GM21723 (cell line): ENCODE data around the gene TMEM17.

ENCODE experiments used
- ATAC-seq: cut with Tn5 transposase; IDR thresholded peaks from one replicate; pipeline ENCODE4 v1.9.1; 2021; ENCODE audit warnings: mild to moderate bottlenecking, moderate library complexity; ENCODE audit not compliant: unreplicated experiment

The TMEM17 gene

GRCh38 chr2:62474176-62474575 is 31.8 kb downstream of the TMEM17 start:
- no peak for ATAC-seq

- ATAC-seq, result no peak
These were observed 32.7 kb downstream of the TMEM17 start for GRCh38 chr2:62473246-62473827.

GRCh38 chr2:62472312-62472711 is 33.7 kb downstream of the TMEM17 start:
- ATAC-seq, result no peak

- no peak for ATAC-seq
These were observed 34.2 kb downstream of the TMEM17 start for GRCh38 chr2:62471816-62472215.

GRCh38 chr2:62471404-62471803 is 34.6 kb downstream of the TMEM17 start:
- no peak for ATAC-seq

GRCh38 chr2:62469548-62469947 is 36.4 kb downstream of the TMEM17 start:
- no peak for ATAC-seq

GRCh38 chr2:62469114-62469513 is 36.9 kb downstream of the TMEM17 start:
- ATAC-seq, result no peak

GRCh38 chr2:62467475-62468321 is 38.3 kb downstream of the TMEM17 start:
- ATAC-seq, result no peak

- no peak for ATAC-seq
These were observed 38.9 kb downstream of the TMEM17 start for GRCh38 chr2:62467100-62467474.

GRCh38 chr2:62466503-62466854 is 39.5 kb downstream of the TMEM17 start:
- ATAC-seq, result no peak

- no peak for ATAC-seq
These were observed 40.1 kb downstream of the TMEM17 start for GRCh38 chr2:62465741-62466502.

GRCh38 chr2:62465039-62465740 is 40.8 kb downstream of the TMEM17 start:
- no peak for ATAC-seq

GRCh38 chr2:62464221-62465007 is 41.6 kb downstream of the TMEM17 start:
- no peak for ATAC-seq

GRCh38 chr2:62462211-62462610 is 43.8 kb downstream of the TMEM17 start:
- ATAC-seq, result no peak

- ATAC-seq, result no peak
These were observed 44.3 kb downstream of the TMEM17 start for GRCh38 chr2:62461707-62462106.

GRCh38 chr2:62461017-62461553 is 44.9 kb downstream of the TMEM17 start:
- no peak for ATAC-seq

- ATAC-seq, result no peak
These were observed 45.8 kb downstream of the TMEM17 start for GRCh38 chr2:62460175-62460574.

- ATAC-seq, result no peak
These were observed 46.3 kb downstream of the TMEM17 start for GRCh38 chr2:62459672-62460071.

- no peak for ATAC-seq
These were observed 46.9 kb downstream of the TMEM17 start for GRCh38 chr2:62459106-62459505.

- no peak for ATAC-seq
These were observed 47.3 kb downstream of the TMEM17 start for GRCh38 chr2:62458671-62459081.
